GM18868 (cell line): ENCODE data around the gene TAAR9.
"Not testable (repeated sequence)": the region's sequence is repeated elsewhere in the genome, so short reads cannot be mapped to it uniquely, and the experiment has no call there.

Source experiments
- ATAC-seq: cut with Tn5 transposase; IDR thresholded peaks from one replicate; pipeline ENCODE4 v1.9.1; 2021; ENCODE audit warnings: mild to moderate bottlenecking, moderate library complexity; ENCODE audit not compliant: unreplicated experiment

The TAAR9 gene

GRCh38 chr6:132513831-132514545 lies 24.1 kb upstream of the TAAR9 start:
- ATAC-seq, result no peak

GRCh38 chr6:132515386-132515785 lies 22.7 kb upstream of the TAAR9 start:
- ATAC-seq, result no peak

- no peak for ATAC-seq
Measured at GRCh38 chr6:132520953-132521352, 17.1 kb upstream of the TAAR9 start.

GRCh38 chr6:132524646-132525045 lies 13.4 kb upstream of the TAAR9 start:
- no peak for ATAC-seq

- no peak for ATAC-seq
Measured at GRCh38 chr6:132525866-132526265, 12.2 kb upstream of the TAAR9 start.

- ATAC-seq, result no peak
Measured at GRCh38 chr6:132526461-132526860, 11.6 kb upstream of the TAAR9 start.

GRCh38 chr6:132527791-132528190 lies 10.3 kb upstream of the TAAR9 start:
- ATAC-seq, result no peak

- peak; percentile 92 for ATAC-seq
Measured at GRCh38 chr6:132530293-132530974, 7.6 kb upstream of the TAAR9 start.

- not testable (repeated sequence) for ATAC-seq
Measured at GRCh38 chr6:132534546-132534945, 3.5 kb upstream of the TAAR9 start.

GRCh38 chr6:132537145-132537544 lies 932 bp upstream of the TAAR9 start:
- ATAC-seq, result no peak

GRCh38 chr6:132544826-132545225 lies 6.7 kb downstream of the TAAR9 start:
- no peak for ATAC-seq

- ATAC-seq, result no peak
Measured at GRCh38 chr6:132548746-132549463, 10.8 kb downstream of the TAAR9 start.

GRCh38 chr6:132551214-132551613 lies 13.1 kb downstream of the TAAR9 start:
- ATAC-seq, result no peak

GRCh38 chr6:132552372-132552771 lies 14.3 kb downstream of the TAAR9 start, which contains the start of gene TAAR8:
Gene TAAR8, plus strand, starts transcription at chr6:132552672. Its CDS starts 21 bp downstream, at chr6:132552693.
- no peak for ATAC-seq

GRCh38 chr6:132560087-132560486 lies 22.0 kb downstream of the TAAR9 start:
- not testable (repeated sequence) for ATAC-seq

GRCh38 chr6:132566404-132566803 lies 28.3 kb downstream of the TAAR9 start:
- no peak for ATAC-seq

GRCh38 chr6:132567566-132567965 lies 29.5 kb downstream of the TAAR9 start:
- ATAC-seq, result no peak

- ATAC-seq, result no peak
Measured at GRCh38 chr6:132568611-132569010, 30.5 kb downstream of the TAAR9 start.

GRCh38 chr6:132569170-132569569 lies 31.1 kb downstream of the TAAR9 start:
- no peak for ATAC-seq

- no peak for ATAC-seq
Measured at GRCh38 chr6:132570221-132570777, 32.2 kb downstream of the TAAR9 start, which contains the start of gene TAAR6. Gene TAAR6, plus strand, starts transcription at chr6:132570322. Its CDS starts 0 bp downstream, at chr6:132570322.

GRCh38 chr6:132571774-132572173 lies 33.7 kb downstream of the TAAR9 start:
- ATAC-seq, result no peak
